ENCODE results near the gene ZNF581. TPM values are rescaled to one million over a fixed set of nuclear protein-coding genes. Genes with fewer than 3 reads are reported as not detected.

The ZNF581 gene
- polyA plus RNA-seq, 4 donors = 15.9 to 29.2 (median 23.3) TPM

GRCh38 chr19:55650602-55651230 is 7.3 kb downstream of the ZNF581 start:
- H3K4me1 ChIP-seq (ENCODE audit: control insufficient read depth in 3 of 3, insufficient read depth in 2 of 3, low read depth in 1 of 3, low read length in 2 of 3) = peaks cover 0 to 17% (median 0%) of the 10 kb centered on the region in 3 donors
- FAIRE-seq (no peak), DNase-seq (no peak)
- H3K9me3 ChIP-seq (ENCODE audit: control insufficient read depth in 2 of 2, insufficient read depth in 1 of 2, low read depth in 1 of 2, low read length in 1 of 2) = no peaks in the 10 kb centered on the region
- 92 to 94% (median 93%) methylated on average over 17 of the region's 17 CpGs for WGBS, 3 donors
- peaks cover 0 to 36% (median 0%) of the 10 kb centered on the region in 3 donors for H3K36me3 ChIP-seq (ENCODE audit: control insufficient read depth in 3 of 3, insufficient read depth in 2 of 3, low read depth in 1 of 3, low read length in 3 of 3)
- no peak overlapping the region for H3K4me3 ChIP-seq (ENCODE audit: low read depth in 1 of 3, low read length in 3 of 3)
- H3K27ac ChIP-seq (ENCODE audit: low read depth in 1 of 3, low read length in 2 of 3) = no peak overlapping the region
- no peaks in the 10 kb centered on the region for H3K27me3 ChIP-seq (ENCODE audit: control insufficient read depth in 3 of 3, insufficient read depth in 3 of 3, low read length in 3 of 3)

GRCh38 chr19:55651236-55651635 is 7.8 kb downstream of the ZNF581 start:
- Histone ChIP-seq H3K36me3 (ENCODE audit: control insufficient read depth in 3 of 3, insufficient read depth in 2 of 3, low read depth in 1 of 3, low read length in 3 of 3) (peaks cover 0 to 35% (median 0%) of the 10 kb centered on the region in 3 donors), H3K4me1 (ENCODE audit: control insufficient read depth in 3 of 3, insufficient read depth in 2 of 3, low read depth in 1 of 3, low read length in 2 of 3) (peaks cover 0 to 17% (median 0%) of the 10 kb centered on the region in 3 donors), H3K4me3 (ENCODE audit: low read depth in 1 of 3, low read length in 3 of 3) (no peak overlapping the region), H3K27me3 (ENCODE audit: control insufficient read depth in 3 of 3, insufficient read depth in 3 of 3, low read length in 3 of 3) (no peaks in the 10 kb centered on the region), H3K27ac (ENCODE audit: low read depth in 1 of 3, low read length in 2 of 3) (no peak overlapping the region), H3K9me3 (ENCODE audit: control insufficient read depth in 2 of 2, insufficient read depth in 1 of 2, low read depth in 1 of 2, low read length in 1 of 2) (no peaks in the 10 kb centered on the region)
- DNase-seq (no peak), FAIRE-seq (no peak)
- WGBS, 3 donors = 80 to 91% (median 86%) methylated on average over 13 to 18 of the region's 18 CpGs

GRCh38 chr19:55652311-55653128 is 9.1 kb downstream of the ZNF581 start:
- Histone ChIP-seq H3K36me3 (ENCODE audit: control insufficient read depth in 3 of 3, insufficient read depth in 2 of 3, low read depth in 1 of 3, low read length in 3 of 3) (peaks cover 0 to 38% (median 0%) of the 10 kb centered on the region in 3 donors), H3K27me3 (ENCODE audit: control insufficient read depth in 3 of 3, insufficient read depth in 3 of 3, low read length in 3 of 3) (no peaks in the 10 kb centered on the region), H3K4me3 (ENCODE audit: low read depth in 1 of 3, low read length in 3 of 3) (no peak overlapping the region), H3K27ac (ENCODE audit: low read depth in 1 of 3, low read length in 2 of 3) (no peak overlapping the region), H3K4me1 (ENCODE audit: control insufficient read depth in 3 of 3, insufficient read depth in 2 of 3, low read depth in 1 of 3, low read length in 2 of 3) (peaks cover 5 to 22% (median 6%) of the 10 kb centered on the region in 3 donors), H3K9me3 (ENCODE audit: control insufficient read depth in 2 of 2, insufficient read depth in 1 of 2, low read depth in 1 of 2, low read length in 1 of 2) (no peaks in the 10 kb centered on the region)
- FAIRE-seq (no peak), DNase-seq (no peak)
- WGBS, 3 donors = 82 to 93% (median 91%) methylated on average over 65 to 71 of the region's 71 CpGs

- Histone ChIP-seq H3K4me1 (ENCODE audit: control insufficient read depth in 3 of 3, insufficient read depth in 2 of 3, low read depth in 1 of 3, low read length in 2 of 3) (peaks cover 6 to 21% (median 7%) of the 10 kb centered on the region in 3 donors), H3K4me3 (ENCODE audit: low read depth in 1 of 3, low read length in 3 of 3) (peak overlapping the region; percentile 42 to 83 (median 50)), H3K27ac (ENCODE audit: low read depth in 1 of 3, low read length in 2 of 3) (peak overlapping the region; percentile 87 to 98 (median 95)), H3K27me3 (ENCODE audit: control insufficient read depth in 3 of 3, insufficient read depth in 3 of 3, low read length in 3 of 3) (no peaks in the 10 kb centered on the region), H3K9me3 (ENCODE audit: control insufficient read depth in 2 of 2, insufficient read depth in 1 of 2, low read depth in 1 of 2, low read length in 1 of 2) (no peaks in the 10 kb centered on the region), H3K36me3 (ENCODE audit: control insufficient read depth in 3 of 3, insufficient read depth in 2 of 3, low read depth in 1 of 3, low read length in 3 of 3) (peaks cover 0 to 44% (median 0%) of the 10 kb centered on the region in 3 donors)
- WGBS, 3 donors = 0 to 1% (median 0%) methylated on average over 51 to 57 of the region's 57 CpGs
- FAIRE-seq (no peak), DNase-seq (peak; percentile 97 to 99)
Observed at GRCh38 chr19:55653651-55654322, 10.3 kb downstream of the ZNF581 start.

- peak; percentile 84 for FAIRE-seq
- 0 to 1% (median 0%) methylated on average over 50 to 52 of the region's 52 CpGs for WGBS, 3 donors
Observed at GRCh38 chr19:55654323-55654867, 10.9 kb downstream of the ZNF581 start.

GRCh38 chr19:55654868-55655647 is 11.6 kb downstream of the ZNF581 start, which contains the start of gene U2AF2:
TSS of gene U2AF2 (plus strand) at chr19:55655035. CDS start at chr19:55655105, 70 bp downstream.
- H3K4me1 ChIP-seq (ENCODE audit: control insufficient read depth in 3 of 3, insufficient read depth in 2 of 3, low read depth in 1 of 3, low read length in 2 of 3) = peaks cover 6 to 15% (median 7%) of the 10 kb centered on the region in 3 donors
- H3K36me3 ChIP-seq (ENCODE audit: control insufficient read depth in 3 of 3, insufficient read depth in 2 of 3, low read depth in 1 of 3, low read length in 3 of 3) = peaks cover 3 to 49% (median 3%) of the 10 kb centered on the region in 3 donors
- no peak for FAIRE-seq
- no peaks in the 10 kb centered on the region for H3K9me3 ChIP-seq (ENCODE audit: control insufficient read depth in 2 of 2, insufficient read depth in 1 of 2, low read depth in 1 of 2, low read length in 1 of 2)
- peak; percentile 92 to 97 for DNase-seq
- H3K27me3 ChIP-seq (ENCODE audit: control insufficient read depth in 3 of 3, insufficient read depth in 3 of 3, low read length in 3 of 3) = no peaks in the 10 kb centered on the region
- H3K27ac ChIP-seq (ENCODE audit: low read depth in 1 of 3, low read length in 2 of 3) = peak within 1 kb of the TSS; percentile 94 to 99 (median 99)
- H3K4me3 ChIP-seq (ENCODE audit: low read depth in 1 of 3, low read length in 3 of 3) = peak within 1 kb of the TSS; percentile 79 to 84 (median 83)
- WGBS, 3 donors = 1% methylated on average over 69 to 95 of the region's 95 CpGs

More at GRCh38 chr19:55654323-55654867, 10.9 kb downstream of the ZNF581 start:
- peaks cover 0 to 49% (median 3%) of the 10 kb centered on the region in 3 donors for H3K36me3 ChIP-seq (ENCODE audit: control insufficient read depth in 3 of 3, insufficient read depth in 2 of 3, low read depth in 1 of 3, low read length in 3 of 3)
- peak overlapping the region; percentile 50 to 83 (median 79) for H3K4me3 ChIP-seq (ENCODE audit: low read depth in 1 of 3, low read length in 3 of 3)
- DNase-seq = peak; percentile 99 to 100
- no peaks in the 10 kb centered on the region for H3K27me3 ChIP-seq (ENCODE audit: control insufficient read depth in 3 of 3, insufficient read depth in 3 of 3, low read length in 3 of 3)
- peak overlapping the region; percentile 87 to 98 (median 95) for H3K27ac ChIP-seq (ENCODE audit: low read depth in 1 of 3, low read length in 2 of 3)
- no peaks in the 10 kb centered on the region for H3K9me3 ChIP-seq (ENCODE audit: control insufficient read depth in 2 of 2, insufficient read depth in 1 of 2, low read depth in 1 of 2, low read length in 1 of 2)
- peaks cover 6 to 15% (median 7%) of the 10 kb centered on the region in 3 donors for H3K4me1 ChIP-seq (ENCODE audit: control insufficient read depth in 3 of 3, insufficient read depth in 2 of 3, low read depth in 1 of 3, low read length in 2 of 3)

- H3K4me1 ChIP-seq (ENCODE audit: control insufficient read depth in 3 of 3, insufficient read depth in 2 of 3, low read depth in 1 of 3, low read length in 2 of 3) = peaks cover 6 to 15% (median 7%) of the 10 kb centered on the region in 3 donors
- peaks cover 7 to 51% (median 9%) of the 10 kb centered on the region in 3 donors for H3K36me3 ChIP-seq (ENCODE audit: control insufficient read depth in 3 of 3, insufficient read depth in 2 of 3, low read depth in 1 of 3, low read length in 3 of 3)
- no peak for FAIRE-seq
- H3K27me3 ChIP-seq (ENCODE audit: control insufficient read depth in 3 of 3, insufficient read depth in 3 of 3, low read length in 3 of 3) = no peaks in the 10 kb centered on the region
- H3K4me3 ChIP-seq (ENCODE audit: low read depth in 1 of 3, low read length in 3 of 3) = peak overlapping the region; percentile 79 to 84 (median 83)
- no peak for DNase-seq
- 0 to 1% (median 0%) methylated on average over 19 of the region's 19 CpGs for WGBS, 3 donors
- H3K9me3 ChIP-seq (ENCODE audit: control insufficient read depth in 2 of 2, insufficient read depth in 1 of 2, low read depth in 1 of 2, low read length in 1 of 2) = no peaks in the 10 kb centered on the region
- H3K27ac ChIP-seq (ENCODE audit: low read depth in 1 of 3, low read length in 2 of 3) = peak overlapping the region in 2 of 3 donors; percentile 99
Observed at GRCh38 chr19:55655648-55656040, 12.2 kb downstream of the ZNF581 start.

All from small intestine (tissue), 7 donors.